ENCODE results near the gene ECHDC3.
"Not testable (repeated sequence)": the region's sequence is repeated elsewhere in the genome, so short reads cannot be mapped to it uniquely, and the experiment has no call there.

The ECHDC3 gene

GRCh38 chr10:11707624-11708350 is 34.4 kb upstream of the ECHDC3 start:
- H3K4me3 ChIP-seq (ENCODE audit: low read depth, low read length) = no peak overlapping the region
- TF ChIP-seq CTCF (IDR thresholded peaks at IDR 0.05; ENCODE audit: borderline replicate concordance, insufficient read depth, low read depth, low read length) = no peak

DNA sequence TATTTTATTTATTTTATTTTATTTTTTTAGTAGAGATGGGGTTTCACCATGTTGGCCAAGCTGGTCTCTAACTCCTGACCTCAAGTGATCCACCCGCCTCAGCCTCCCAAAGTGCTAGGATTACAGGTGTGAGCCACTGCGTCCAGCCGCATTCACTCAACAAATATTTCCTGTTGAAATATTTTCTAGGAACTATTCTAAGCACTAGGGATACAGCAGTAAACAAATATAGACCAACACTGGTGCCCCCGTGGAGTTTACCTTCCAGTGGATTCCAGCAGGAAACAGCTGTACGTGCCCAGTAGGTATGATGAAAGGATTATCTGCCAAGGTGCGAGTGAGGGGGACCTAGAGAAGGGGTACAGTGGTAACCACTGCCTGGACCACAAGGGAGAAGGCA is 33.4 kb upstream of the ECHDC3 start:
- not testable (repeated sequence) for H3K4me3 ChIP-seq (ENCODE audit: low read depth, low read length)

GRCh38 chr10:11712744-11713143 is 29.4 kb upstream of the ECHDC3 start:
- no peak overlapping the region for H3K4me3 ChIP-seq (ENCODE audit: low read depth, low read length)
- TF ChIP-seq CTCF (IDR thresholded peaks at IDR 0.05; ENCODE audit: borderline replicate concordance, insufficient read depth, low read depth, low read length) = no peak

DNA sequence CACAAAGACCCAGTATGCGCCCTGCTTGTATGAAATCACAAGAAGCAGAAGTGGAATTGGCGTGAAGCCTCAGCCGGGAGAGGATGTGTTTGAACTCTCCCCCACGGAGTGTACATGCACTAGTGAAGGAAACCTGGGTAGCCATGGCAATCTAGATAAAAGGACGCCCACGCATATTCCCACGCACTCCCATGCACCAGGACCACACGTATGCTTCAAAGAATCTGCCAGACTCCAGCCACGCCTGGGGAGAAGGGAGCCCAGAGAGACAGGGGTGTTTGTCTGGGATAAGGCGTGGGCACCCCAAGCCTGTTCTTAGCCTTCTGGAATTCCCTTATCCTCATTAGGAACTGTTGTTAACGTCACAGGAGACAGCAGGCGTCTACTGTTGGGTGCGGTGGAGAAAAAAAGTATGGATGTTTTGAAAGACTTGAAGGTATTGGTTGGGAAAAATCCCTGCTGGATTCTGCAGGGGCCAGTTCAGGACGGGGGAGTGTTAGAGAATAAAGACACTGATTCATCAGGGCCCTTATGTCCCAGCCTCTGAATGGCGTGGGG is 28.9 kb upstream of the ECHDC3 start:
- no peak overlapping the region for H3K4me3 ChIP-seq (ENCODE audit: low read depth, low read length)
- no peak for TF ChIP-seq CTCF (IDR thresholded peaks at IDR 0.05; ENCODE audit: borderline replicate concordance, insufficient read depth, low read depth, low read length)

- no peak overlapping the region for H3K4me3 ChIP-seq (ENCODE audit: low read depth, low read length)
- no peak for TF ChIP-seq CTCF (IDR thresholded peaks at IDR 0.05; ENCODE audit: borderline replicate concordance, insufficient read depth, low read depth, low read length)
Measured at GRCh38 chr10:11713963-11714362, 28.2 kb upstream of the ECHDC3 start.

GRCh38 chr10:11714750-11715365 is 27.3 kb upstream of the ECHDC3 start:
- H3K4me3 ChIP-seq (ENCODE audit: low read depth, low read length) = no peak overlapping the region
- TF ChIP-seq CTCF (IDR thresholded peaks at IDR 0.05; ENCODE audit: borderline replicate concordance, insufficient read depth, low read depth, low read length) = no peak

DNA sequence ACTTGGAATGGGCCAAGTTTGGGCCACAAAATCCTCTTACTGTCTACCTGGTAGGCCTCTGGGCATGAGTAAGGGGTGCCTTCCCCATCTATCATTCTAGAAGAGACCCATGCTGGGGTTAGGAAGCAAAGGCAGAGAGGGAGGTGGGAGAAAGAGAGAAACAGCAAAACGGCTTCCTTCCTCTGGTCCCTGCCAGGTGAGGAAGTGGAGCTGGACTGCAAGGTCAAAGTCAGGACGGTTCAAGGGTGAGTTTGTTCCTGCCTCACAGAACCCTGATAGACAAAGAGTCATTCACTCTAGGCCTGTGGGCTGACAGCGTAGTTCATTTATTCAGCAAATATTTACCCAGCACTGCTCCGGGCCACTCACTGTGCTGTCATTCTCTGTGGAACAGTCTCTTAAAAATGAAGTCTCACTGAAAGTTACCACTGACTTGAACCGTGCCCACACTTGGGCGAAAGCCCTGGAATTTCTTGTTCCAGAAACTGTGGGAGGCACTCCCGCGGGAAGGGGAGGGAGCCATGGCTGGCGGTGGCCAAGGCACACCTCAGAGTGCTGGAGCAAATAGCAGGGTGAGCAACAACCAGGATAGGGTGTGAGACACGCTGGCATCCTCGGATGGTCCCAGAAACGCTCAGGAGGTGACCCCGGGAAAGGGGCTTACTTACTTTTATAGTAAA is 26.2 kb upstream of the ECHDC3 start:
- TF ChIP-seq CTCF (IDR thresholded peaks at IDR 0.05; ENCODE audit: borderline replicate concordance, insufficient read depth, low read depth, low read length) = no peak
- no peak overlapping the region for H3K4me3 ChIP-seq (ENCODE audit: low read depth, low read length)

Data from GM12875 (cell line).